DND-41 (cell line): Measurements from ENCODE around the gene IFIT5.

Experiments used
- ATAC-seq: fragments of 200-7000 bp; cut with Tn5 transposase; 3 replicates; pipeline ENCODE4 v1.9.1; 2021; ENCODE audit warnings: low read depth; ENCODE audit not compliant: insufficient read depth
- DNase-seq: peaks from one replicate; pipeline ENCODE4 v3.0.0-alpha.2; 2020
- H2AFZ ChIP-seq: 2 replicates; pipeline ENCODE4 v1.6.0; 2012; ENCODE audit warnings: low read depth, low read length
- H3K27ac ChIP-seq: 2 replicates; pipeline ENCODE4 v1.5.1; 2012; ENCODE audit warnings: low read length, inconsistent platforms
- H3K27me3 ChIP-seq: fragments of 200-600 bp; sonication (generic); 2 replicates; pipeline ENCODE4 v1.6.0; 2012; ENCODE audit warnings: low read length, mild to moderate bottlenecking, inconsistent platforms; ENCODE audit not compliant: insufficient read depth, poor library complexity
- H3K36me3 ChIP-seq: 2 replicates; pipeline ENCODE4 v1.5.1; 2012; ENCODE audit warnings: low read length, inconsistent platforms; ENCODE audit not compliant: insufficient read depth
- H3K4me1 ChIP-seq: 2 replicates; pipeline ENCODE4 v1.5.1; 2012; ENCODE audit warnings: mild to moderate bottlenecking, low read length; ENCODE audit not compliant: insufficient read depth
- H3K4me2 ChIP-seq: 2 replicates; pipeline ENCODE4 v1.6.0; 2012; ENCODE audit warnings: mild to moderate bottlenecking, moderate library complexity, low read length, inconsistent platforms; ENCODE audit not compliant: insufficient read depth
- H3K4me3 ChIP-seq, 2 experiments: fragments of 200-600 bp in 1 of 2; shearing (Covaris generic) in 1 of 2; 2 replicates each; pipeline ENCODE4 v1.5.1; 2012 to 2016; ENCODE audit warnings: inconsistent platforms in 2 of 2, low read length in 2 of 2, mild to moderate bottlenecking in 2 of 2, low read depth in 1 of 2, moderate library complexity in 1 of 2
- H3K79me2 ChIP-seq: 2 replicates; pipeline ENCODE4 v1.6.0; 2012; ENCODE audit warnings: low read length, inconsistent platforms; ENCODE audit not compliant: insufficient read depth
- H3K9ac ChIP-seq: 2 replicates; pipeline ENCODE4 v1.6.0; 2012; ENCODE audit warnings: low read depth, mild to moderate bottlenecking, inconsistent platforms, low read length, moderate library complexity
- H3K9me3 ChIP-seq: 2 replicates; pipeline ENCODE4 v1.5.1; 2012; ENCODE audit warnings: low read length, moderate library complexity, mild to moderate bottlenecking, inconsistent platforms; ENCODE audit not compliant: insufficient read depth, severe bottlenecking
- H4K20me1 ChIP-seq: 2 replicates; pipeline ENCODE4 v1.6.0; 2012; ENCODE audit warnings: low read length; ENCODE audit not compliant: insufficient read depth
- CTCF ChIP-seq: IDR thresholded peaks from 2 replicates; pipeline ENCODE4 v1.5.1; 2012; ENCODE audit warnings: borderline replicate concordance, low read length, moderate library complexity, mild to moderate bottlenecking; ENCODE audit not compliant: poor library complexity, severe bottlenecking; ENCODE audit errors: extremely low read depth
- EZH2 ChIP-seq: IDR thresholded peaks from 3 replicates; pipeline ENCODE4 v1.6.1; 2012; ENCODE audit warnings: borderline replicate concordance, low read depth, mild to moderate bottlenecking, moderate library complexity, low read length, inconsistent platforms; ENCODE audit not compliant: severe bottlenecking

IFIT5 gene

GRCh38 chr10:89414146-89414878 is at the start of gene IFIT5:
TSS of gene IFIT5 (plus strand) at chr10:89414568. CDS start at chr10:89414799, 231 bp downstream.
- DNase-seq = peak; percentile 85

GRCh38 chr10:89367529-89367928 is 46.8 kb upstream of the IFIT5 start:
- Histone ChIP-seq H3K36me3 (no peaks in the 10 kb centered on the region), H3K4me3 (no peak overlapping the region), H3K4me2 (no peak overlapping the region), H4K20me1 (no peaks in the 10 kb centered on the region), H3K4me1 (no peaks in the 10 kb centered on the region), H3K27ac (no peak overlapping the region), H2AFZ (no peak overlapping the region), H3K9me3 (no peaks in the 10 kb centered on the region), H3K9ac (no peak overlapping the region), H3K27me3 (no peaks in the 10 kb centered on the region), H3K79me2 (no peaks in the 10 kb centered on the region)
- TF ChIP-seq EZH2 = no peak
- no peak for TF ChIP-seq CTCF
- ATAC-seq (no peak), DNase-seq (no peak)

More at GRCh38 chr10:89414146-89414878, at the start of gene IFIT5:
- Histone ChIP-seq H4K20me1 (peaks cover 3% of the 10 kb centered on the region; the same call in 1 of the 2 replicates), H3K36me3 (peaks cover 12% of the 10 kb centered on the region), H3K27me3 (no peaks in the 10 kb centered on the region), H3K4me1 (peaks cover 63% of the 10 kb centered on the region), H3K4me2 (peak within 1 kb of the TSS; percentile 94), H3K27ac (peak within 1 kb of the TSS; percentile 92), H3K9me3 (no peaks in the 10 kb centered on the region), H2AFZ (peak within 1 kb of the TSS; percentile 92), H3K4me3 (peak within 1 kb of the TSS; percentile 80 to 87), H3K79me2 (peaks cover 47% of the 10 kb centered on the region), H3K9ac (peak within 1 kb of the TSS; percentile 91)
- ATAC-seq = peak; percentile 79
- TF ChIP-seq EZH2 (no peak), CTCF (no peak)

DNA sequence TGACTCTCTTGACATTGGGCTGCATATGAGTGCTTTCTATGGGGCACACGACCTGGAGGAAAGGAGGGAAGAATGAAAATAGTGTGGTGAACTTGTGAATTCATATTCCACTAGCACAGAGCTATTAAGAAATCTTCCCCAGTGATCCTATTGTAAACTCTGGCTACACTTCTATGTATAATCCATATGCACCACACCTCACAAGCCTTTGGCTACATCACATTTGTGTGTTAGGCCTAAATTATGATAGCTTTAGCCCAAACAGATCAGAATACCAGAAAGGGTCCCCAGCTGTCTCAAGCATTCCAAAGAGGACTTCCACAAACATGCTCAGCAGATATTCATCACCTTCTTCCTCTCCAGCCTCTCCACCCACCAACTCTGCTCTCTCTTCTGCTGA is 46.2 kb upstream of the IFIT5 start:
- Histone ChIP-seq H3K27ac (no peak overlapping the region), H3K36me3 (no peaks in the 10 kb centered on the region), H3K4me1 (no peaks in the 10 kb centered on the region), H2AFZ (no peak overlapping the region), H3K9ac (no peak overlapping the region), H3K79me2 (no peaks in the 10 kb centered on the region), H3K27me3 (no peaks in the 10 kb centered on the region), H3K4me3 (no peak overlapping the region), H3K9me3 (no peaks in the 10 kb centered on the region), H4K20me1 (no peaks in the 10 kb centered on the region), H3K4me2 (no peak overlapping the region)
- ATAC-seq (no peak), DNase-seq (no peak)
- TF ChIP-seq EZH2 (no peak), CTCF (no peak)
